Right lobe of liver (tissue), 4 donors: Measurements from ENCODE around the gene PRSS33.

Source experiments
- POLR2A ChIP-seq: fragments of 450-650 bp; IDR thresholded peaks from one replicate; pipeline ENCODE4 v1.6.1; 2017; ENCODE audit warnings: antibody characterized with exemption, mild to moderate bottlenecking
- TF ChIP-seq, protein P1 (sequence below), 4 donors: fragments of 200-600 bp in 3 of 4; fragments of 450-650 bp in 1 of 4; IDR thresholded peaks; one replicate each; pipeline versions ENCODE4 v1.5.1 to v1.8.0; 2016 to 2022; ENCODE audit warnings: antibody characterized with exemption in 4 of 4, mild to moderate bottlenecking in 2 of 4
- donor health status: DM: no; HTN: no; CAD: no.
- donor health status: DM: no; HTN: no; CAD: no.
- donor health status: DM: no; HTN: yes; CAD: no.

DNA sequence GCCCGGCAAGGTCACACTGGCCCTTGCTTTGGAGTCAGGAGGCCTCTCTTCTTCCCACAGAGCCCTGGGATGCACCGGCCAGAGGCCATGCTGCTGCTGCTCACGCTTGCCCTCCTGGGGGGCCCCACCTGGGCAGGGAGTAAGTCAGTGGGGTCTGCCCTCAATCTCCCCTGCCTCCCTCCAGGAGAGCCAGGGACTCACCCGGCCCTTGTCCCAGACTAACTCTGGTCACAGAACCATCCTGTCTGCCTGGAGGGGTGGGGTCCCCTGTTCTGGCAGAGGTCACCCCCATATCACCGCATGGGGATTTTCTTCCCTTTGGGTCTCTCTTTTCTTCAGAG, 43.0 kb upstream of the PRSS33 start:
- no peak for TF ChIP-seq POLR2A
- TF ChIP-seq, protein P1, sequence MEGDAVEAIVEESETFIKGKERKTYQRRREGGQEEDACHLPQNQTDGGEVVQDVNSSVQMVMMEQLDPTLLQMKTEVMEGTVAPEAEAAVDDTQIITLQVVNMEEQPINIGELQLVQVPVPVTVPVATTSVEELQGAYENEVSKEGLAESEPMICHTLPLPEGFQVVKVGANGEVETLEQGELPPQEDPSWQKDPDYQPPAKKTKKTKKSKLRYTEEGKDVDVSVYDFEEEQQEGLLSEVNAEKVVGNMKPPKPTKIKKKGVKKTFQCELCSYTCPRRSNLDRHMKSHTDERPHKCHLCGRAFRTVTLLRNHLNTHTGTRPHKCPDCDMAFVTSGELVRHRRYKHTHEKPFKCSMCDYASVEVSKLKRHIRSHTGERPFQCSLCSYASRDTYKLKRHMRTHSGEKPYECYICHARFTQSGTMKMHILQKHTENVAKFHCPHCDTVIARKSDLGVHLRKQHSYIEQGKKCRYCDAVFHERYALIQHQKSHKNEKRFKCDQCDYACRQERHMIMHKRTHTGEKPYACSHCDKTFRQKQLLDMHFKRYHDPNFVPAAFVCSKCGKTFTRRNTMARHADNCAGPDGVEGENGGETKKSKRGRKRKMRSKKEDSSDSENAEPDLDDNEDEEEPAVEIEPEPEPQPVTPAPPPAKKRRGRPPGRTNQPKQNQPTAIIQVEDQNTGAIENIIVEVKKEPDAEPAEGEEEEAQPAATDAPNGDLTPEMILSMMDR (IDR thresholded peaks at IDR 0.05) = no peak
